CD14-positive monocyte (primary cell): ENCODE data around the gene FARP1. TPM values are rescaled to one million over a fixed set of nuclear protein-coding genes. Genes with fewer than 3 reads are reported as not detected.

ENCODE experiments used
- DNase-seq, 3 donors: peaks; one replicate each; pipeline ENCODE4 v3.0.0-alpha.2; 2011 to 2022
- H2AFZ ChIP-seq: 2 replicates; pipeline ENCODE4 v1.6.0; 2012; ENCODE audit warnings: mild to moderate bottlenecking, low read depth, low read length, inconsistent platforms; ENCODE audit not compliant: insufficient read depth, poor library complexity, severe bottlenecking
- H3K27ac ChIP-seq, 2 donors: 1 replicate in 1 of 2; 2 replicates in 1 of 2; pipeline ENCODE4 v1.5.1; 2012 to 2013; ENCODE audit warnings: low read length in 2 of 2, control low read depth in 1 of 2, inconsistent platforms in 1 of 2, low read depth in 1 of 2, mild to moderate bottlenecking in 1 of 2
- H3K27me3 ChIP-seq, 2 donors: one replicate each; pipeline versions ENCODE4 v1.6.0 to v1.6.1; 2011 to 2013; ENCODE audit warnings: low read length in 2 of 2; ENCODE audit not compliant: control insufficient read depth in 2 of 2, insufficient read depth in 2 of 2
- H3K36me3 ChIP-seq, 2 donors: replicated peaks in 1 of 2; 1 replicate in 1 of 2; 2 replicates in 1 of 2; pipeline versions ENCODE4 v1.5.1 to v1.6.1; 2012 to 2013; ENCODE audit warnings: low read length in 2 of 2, control low read depth in 1 of 2, inconsistent platforms in 1 of 2, mild to moderate bottlenecking in 1 of 2; ENCODE audit not compliant: insufficient read depth in 2 of 2, control insufficient read depth in 1 of 2
- H3K4me1 ChIP-seq, 2 donors: 1 replicate in 1 of 2; 2 replicates in 1 of 2; pipeline versions ENCODE4 v1.5.1 to v1.6.1; 2012 to 2013; ENCODE audit warnings: low read length in 2 of 2, control low read depth in 1 of 2, inconsistent platforms in 1 of 2, mild to moderate bottlenecking in 1 of 2, moderate library complexity in 1 of 2; ENCODE audit not compliant: insufficient read depth in 2 of 2, control insufficient read depth in 1 of 2
- H3K4me2 ChIP-seq: replicated peaks from 2 replicates; pipeline ENCODE3; 2012; ENCODE audit warnings: low read length, moderate library complexity, mild to moderate bottlenecking; ENCODE audit not compliant: poor library complexity, severe bottlenecking; ENCODE audit errors: extremely low read depth
- H3K4me3 ChIP-seq, 3 experiments: fragments of 200-600 bp in 1 of 3; sonication (generic) in 1 of 3; replicated peaks in 1 of 3; 1 replicate in 2 of 3; 2 replicates in 1 of 3; pipeline ENCODE4 v1.5.1; 2011 to 2013; ENCODE audit warnings: low read length in 3 of 3, mild to moderate bottlenecking in 3 of 3, control low read depth in 2 of 3, low read depth in 2 of 3, inconsistent platforms in 1 of 3, moderate library complexity in 1 of 3
- H3K79me2 ChIP-seq: 2 replicates; pipeline ENCODE4 v1.6.0; 2012; ENCODE audit warnings: mild to moderate bottlenecking, control low read depth, inconsistent platforms, low read length, moderate library complexity; ENCODE audit not compliant: insufficient read depth
- H3K9ac ChIP-seq: 2 replicates; pipeline ENCODE4 v1.6.0; 2017; ENCODE audit warnings: low read length, mild to moderate bottlenecking; ENCODE audit not compliant: insufficient read depth, poor library complexity, severe bottlenecking
- H3K9me3 ChIP-seq, 2 donors: replicated peaks in 1 of 2; 1 replicate in 1 of 2; 2 replicates in 1 of 2; pipeline versions ENCODE4 v1.5.1 to v1.6.1; 2012 to 2013; ENCODE audit warnings: low read length in 2 of 2, control low read depth in 1 of 2; ENCODE audit not compliant: control insufficient read depth in 1 of 2, insufficient read depth in 1 of 2
- H4K20me1 ChIP-seq: 2 replicates; pipeline ENCODE4 v1.6.0; 2012; ENCODE audit warnings: mild to moderate bottlenecking, low read length, control low read depth, moderate library complexity; ENCODE audit not compliant: insufficient read depth
- H3K27ac Mint-ChIP-seq, 7 donors: one replicate each; pipeline ENCODE4 v1.8.0; 2020; ENCODE audit warnings: mild to moderate bottlenecking in 7 of 7, mixed read lengths in 7 of 7, moderate library complexity in 6 of 7, inconsistent platforms in 2 of 7
- H3K27me3 Mint-ChIP-seq, 3 donors: one replicate each; pipeline ENCODE4 v1.8.0; 2021 to 2022; ENCODE audit warnings: low read depth in 3 of 3, mild to moderate bottlenecking in 3 of 3, mixed read lengths in 3 of 3, moderate library complexity in 3 of 3, inconsistent platforms in 1 of 3
- H3K36me3 Mint-ChIP-seq, 2 donors: one replicate each; pipeline ENCODE4 v1.8.0; 2020; ENCODE audit warnings: mixed read lengths in 2 of 2, inconsistent platforms in 1 of 2, mild to moderate bottlenecking in 1 of 2
- H3K4me1 Mint-ChIP-seq: one replicate; pipeline ENCODE4 v1.8.0; 2020; ENCODE audit warnings: mild to moderate bottlenecking, mixed read lengths
- H3K4me3 Mint-ChIP-seq, 2 donors: one replicate each; pipeline ENCODE4 v1.8.0; 2020; ENCODE audit warnings: mild to moderate bottlenecking in 2 of 2, mixed read lengths in 2 of 2, moderate library complexity in 1 of 2
- H3K9me3 Mint-ChIP-seq, 7 donors: one replicate each; pipeline ENCODE4 v1.8.0; 2020 to 2022; ENCODE audit warnings: mixed read lengths in 7 of 7, mild to moderate bottlenecking in 6 of 7, moderate library complexity in 6 of 7, inconsistent platforms in 2 of 7
- CTCF ChIP-seq: fragments of 200-600 bp; IDR thresholded peaks from one replicate; pipeline ENCODE4 v1.8.0; 2022; ENCODE audit warnings: antibody characterized with exemption, mild to moderate bottlenecking
- WGBS: methylation state at CpG from one replicate; pipeline ENCODE4 v1.1.5; 2013; ENCODE audit warnings: missing lambda C conversion rate; ENCODE audit not compliant: insufficient coverage; 5-methylcytosine and 5-hydroxymethylcytosine counted together
- intact Hi-C, 2 donors: fragments of 100-400 bp; cut with micrococcal nuclease; formaldehyde crosslinking; loops; one replicate each; pipeline versions ENCODE4 v1.15.0 to v1.15.1; 2023
- polyA plus RNA-seq, 3 donors: library from polyadenylated mRNA; depleted of rRNA in 1 of 3; unstranded in 2 of 3; stranded (reverse) in 1 of 3; fragments of 300-500 nt in 2 of 3; fragments of >200 nt in 1 of 3; fragmentation: Illumina TruSeq in 2 of 3; gene quantifications; 1 replicate in 2 of 3; 2 replicates in 1 of 3; pipeline ENCODE4 v1.2.3, GENCODE V29; 2012 to 2021

Gene FARP1
- polyA plus RNA-seq, 3 donors: 0.01 to 0.16 (median 0.12) TPM

GRCh38 chr13:98297051-98297450 is 154.2 kb downstream of the FARP1 start:
- intact Hi-C loops: no loop called here
- Histone ChIP-seq H3K9me3 (no peaks in the 10 kb centered on the region), H3K4me3 (no peak overlapping the region), H3K79me2 (no peaks in the 10 kb centered on the region), H2AFZ (no peak overlapping the region), H3K9ac (no peak overlapping the region), H3K36me3 (no peaks in the 10 kb centered on the region), H3K27ac (no peak overlapping the region), H4K20me1 (no peaks in the 10 kb centered on the region), H3K4me1 (no peaks in the 10 kb centered on the region), H3K4me2 (no peak overlapping the region), H3K27me3 (no peaks in the 10 kb centered on the region)
- WGBS: 100% methylated on average over 3 of the region's 5 CpGs
- no peak for TF ChIP-seq CTCF
- Mint-ChIP-seq H3K4me1 (no peaks in the 10 kb centered on the region), H3K27me3 (peaks cover 0 to 1% (median 0%) of the 10 kb centered on the region in 3 donors), H3K9me3 (peaks cover 0 to 4% (median 0%) of the 10 kb centered on the region in 7 donors), H3K4me3 (no peak overlapping the region), H3K27ac (no peak overlapping the region), H3K36me3 (no peaks in the 10 kb centered on the region)
- DNase-seq: no peak

- Histone ChIP-seq H3K9me3 (no peaks in the 10 kb centered on the region), H3K27me3 (no peaks in the 10 kb centered on the region), H3K9ac (no peak overlapping the region), H3K4me3 (no peak overlapping the region), H2AFZ (no peak overlapping the region), H3K4me1 (no peaks in the 10 kb centered on the region), H3K27ac (no peak overlapping the region), H3K4me2 (no peak overlapping the region), H4K20me1 (no peaks in the 10 kb centered on the region), H3K79me2 (no peaks in the 10 kb centered on the region), H3K36me3 (no peaks in the 10 kb centered on the region)
- Mint-ChIP-seq H3K4me3 (no peak overlapping the region), H3K27ac (no peak overlapping the region), H3K27me3 (peaks cover 0 to 3% (median 2%) of the 10 kb centered on the region in 3 donors), H3K4me1 (no peaks in the 10 kb centered on the region), H3K9me3 (peaks cover 0 to 4% (median 0%) of the 10 kb centered on the region in 7 donors), H3K36me3 (no peaks in the 10 kb centered on the region)
- no peak for DNase-seq
- 95% methylated on average over 5 of the region's 9 CpGs for WGBS
- intact Hi-C loops: no loop called here
- TF ChIP-seq CTCF: no peak
These were observed 154.9 kb downstream of the FARP1 start for GRCh38 chr13:98297745-98298144.
